Natural killer cell (primary cell): ENCODE results near the gene FIGLA. TPM values are rescaled to one million over a fixed set of nuclear protein-coding genes. Genes with fewer than 3 reads are reported as not detected.

Experiments used
- ATAC-seq, 3 donors: fragments of 150-1000 bp in 2 of 3; fragments of 200-7000 bp in 1 of 3; cut with Tn5 transposase; 1 replicate in 1 of 3; 2 replicates in 2 of 3; pipeline ENCODE4 v1.10.0; 2021; ENCODE audit warnings: mild to moderate bottlenecking in 2 of 3, moderate library complexity in 2 of 3
- DNase-seq, 2 donors: peaks; one replicate each; pipeline versions ENCODE4 v3.0.0 to v3.0.0-alpha.2; 2013 to 2021; ENCODE audit warnings: mixed read lengths in 1 of 2
- H3K27ac ChIP-seq: one replicate; pipeline ENCODE4 v1.5.1; 2013; ENCODE audit warnings: mild to moderate bottlenecking, low read length
- H3K27me3 ChIP-seq: one replicate; pipeline ENCODE4 v1.6.1; 2013; ENCODE audit warnings: low read length; ENCODE audit not compliant: control insufficient read depth, insufficient read depth
- H3K36me3 ChIP-seq: one replicate; pipeline ENCODE4 v1.6.1; 2013; ENCODE audit warnings: low read length; ENCODE audit not compliant: control insufficient read depth, insufficient read depth
- H3K4me1 ChIP-seq: one replicate; pipeline ENCODE4 v1.6.1; 2013; ENCODE audit warnings: low read length; ENCODE audit not compliant: control insufficient read depth, insufficient read depth
- H3K4me3 ChIP-seq: one replicate; pipeline ENCODE4 v1.5.1; 2013; ENCODE audit warnings: low read length
- H3K9me3 ChIP-seq: one replicate; pipeline ENCODE4 v1.6.1; 2013; ENCODE audit warnings: low read length; ENCODE audit not compliant: control insufficient read depth, insufficient read depth
- H3K27ac Mint-ChIP-seq, 2 donors: one replicate each; pipeline ENCODE4 v1.8.0; 2022; ENCODE audit warnings: mild to moderate bottlenecking in 2 of 2, mixed read lengths in 2 of 2, moderate library complexity in 1 of 2
- H3K27me3 Mint-ChIP-seq, 2 donors: one replicate each; pipeline ENCODE4 v1.8.0; 2022; ENCODE audit warnings: low read depth in 2 of 2, mixed read lengths in 2 of 2
- H3K36me3 Mint-ChIP-seq: one replicate; pipeline ENCODE4 v1.8.0; 2022; ENCODE audit warnings: mixed read lengths
- H3K4me1 Mint-ChIP-seq, 2 donors: one replicate each; pipeline ENCODE4 v1.8.0; 2022; ENCODE audit warnings: mixed read lengths in 2 of 2
- H3K4me3 Mint-ChIP-seq: one replicate; pipeline ENCODE4 v1.8.0; 2022; ENCODE audit warnings: mild to moderate bottlenecking, moderate library complexity, mixed read lengths
- H3K9me3 Mint-ChIP-seq, 2 donors: one replicate each; pipeline ENCODE4 v1.8.0; 2022; ENCODE audit warnings: mixed read lengths in 2 of 2
- CTCF ChIP-seq: fragments of 200-600 bp; IDR thresholded peaks from one replicate; pipeline ENCODE4 v1.8.0; 2022; ENCODE audit warnings: antibody characterized with exemption
- whole genome bisulfite sequencing: methylation state at CpG from one replicate; pipeline ENCODE4 v1.1.7; 2013; ENCODE audit warnings: missing lambda C conversion rate; ENCODE audit not compliant: insufficient coverage; 5-methylcytosine and 5-hydroxymethylcytosine counted together
- intact Hi-C: fragments of 100-400 bp; cut with micrococcal nuclease; formaldehyde crosslinking; loops from one replicate; pipeline ENCODE4 v1.14.2; 2022
- total RNA-seq, 4 donors: library from RNA; stranded (reverse); fragments of 120-200 nt in 1 of 4; gene quantifications; one replicate each; pipeline versions ENCODE4 v1.2.3 to v1.2.4, GENCODE V29; 2013 to 2022

FIGLA gene
- total RNA-seq, 3 donors from 2014 or later (not counting 1 experiment from before 2014, with no cell fraction given): not detected

GRCh38 chr2:70826696-70827350 lies 36.4 kb upstream of the FIGLA start:
- DNase-seq: no peak
- Histone ChIP-seq H3K36me3 (no peaks in the 10 kb centered on the region), H3K27ac (no peak overlapping the region), H3K9me3 (no peaks in the 10 kb centered on the region), H3K4me3 (no peak overlapping the region), H3K27me3 (no peaks in the 10 kb centered on the region), H3K4me1 (peaks cover 16% of the 10 kb centered on the region)
- Mint-ChIP-seq H3K9me3 (no peaks in the 10 kb centered on the region), H3K4me1 (peaks cover 18 to 38% of the 10 kb centered on the region in 2 donors), H3K4me3 (no peak overlapping the region), H3K27ac (no peak overlapping the region), H3K36me3 (no peaks in the 10 kb centered on the region), H3K27me3 (peaks cover 0 to 3% of the 10 kb centered on the region in 2 donors)
- intact Hi-C loops: no loop called here
- no peak for TF ChIP-seq CTCF
- ATAC-seq: no peak
- 74% methylated on average over 4 of the region's 4 CpGs for WGBS

GRCh38 chr2:70823249-70823648 lies 32.8 kb upstream of the FIGLA start:
- H3K4me1 Mint-ChIP-seq: peaks cover 28 to 33% of the 10 kb centered on the region in 2 donors
- peak in 1 of 3 donors; percentile 38 for ATAC-seq

GRCh38 chr2:70822843-70823242 lies 32.4 kb upstream of the FIGLA start:
- intact Hi-C loops: no loop called here
- Histone ChIP-seq H3K4me3 (no peak overlapping the region), H3K9me3 (no peaks in the 10 kb centered on the region), H3K27ac (no peak overlapping the region), H3K27me3 (no peaks in the 10 kb centered on the region), H3K4me1 (peaks cover 16% of the 10 kb centered on the region), H3K36me3 (no peaks in the 10 kb centered on the region)
- WGBS: 57% methylated on average over 8 of the region's 8 CpGs
- Mint-ChIP-seq H3K4me1 (peaks cover 28 to 33% of the 10 kb centered on the region in 2 donors), H3K36me3 (no peaks in the 10 kb centered on the region), H3K27me3 (no peaks in the 10 kb centered on the region), H3K4me3 (no peak overlapping the region), H3K9me3 (no peaks in the 10 kb centered on the region), H3K27ac (peak overlapping the region in 1 of 2 donors; percentile 30)
- no peak for TF ChIP-seq CTCF
- peak in 2 of 3 donors; percentile 33 to 53 for ATAC-seq
- peak in 1 of 2 donors; percentile 26 for DNase-seq

More at GRCh38 chr2:70823249-70823648, 32.8 kb upstream of the FIGLA start:
- no peaks in the 10 kb centered on the region for H3K36me3 Mint-ChIP-seq
- intact Hi-C loops: no loop called here
- Histone ChIP-seq H3K36me3 (no peaks in the 10 kb centered on the region), H3K27me3 (no peaks in the 10 kb centered on the region), H3K27ac (no peak overlapping the region), H3K4me3 (no peak overlapping the region), H3K4me1 (peaks cover 16% of the 10 kb centered on the region), H3K9me3 (no peaks in the 10 kb centered on the region)
- TF ChIP-seq CTCF: no peak
- H3K27me3 Mint-ChIP-seq: no peaks in the 10 kb centered on the region
- 78% methylated on average over 5 of the region's 5 CpGs for WGBS
- H3K9me3 Mint-ChIP-seq: no peaks in the 10 kb centered on the region
- no peak for DNase-seq
- H3K27ac Mint-ChIP-seq: peak overlapping the region in 1 of 2 donors; percentile 30
- H3K4me3 Mint-ChIP-seq: no peak overlapping the region

GRCh38 chr2:70820499-70820898 lies 30.1 kb upstream of the FIGLA start, which contains the start of gene CLEC4F:
Gene CLEC4F (minus strand): TSS chr2:70820599. CDS start chr2:70820523, 76 bp downstream.
- H3K4me1 ChIP-seq: peaks cover 16% of the 10 kb centered on the region
- no peaks in the 10 kb centered on the region for H3K9me3 ChIP-seq
- H3K36me3 Mint-ChIP-seq: no peaks in the 10 kb centered on the region
- no peak within 1 kb of the TSS for H3K27ac Mint-ChIP-seq
- H3K27ac ChIP-seq: no peak within 1 kb of the TSS
- peaks cover 22 to 28% of the 10 kb centered on the region in 2 donors for H3K4me1 Mint-ChIP-seq
- WGBS: 83% methylated on average over 7 of the region's 7 CpGs
- intact Hi-C loops: no loop called here
- no peaks in the 10 kb centered on the region for H3K27me3 Mint-ChIP-seq
- no peak within 1 kb of the TSS for H3K4me3 Mint-ChIP-seq
- no peak for ATAC-seq
- DNase-seq: no peak
- H3K4me3 ChIP-seq: no peak within 1 kb of the TSS
- H3K27me3 ChIP-seq: no peaks in the 10 kb centered on the region
- TF ChIP-seq CTCF: no peak
- no peaks in the 10 kb centered on the region for H3K9me3 Mint-ChIP-seq
- H3K36me3 ChIP-seq: no peaks in the 10 kb centered on the region
